DOHH2 (cell line): ENCODE data around the gene GPATCH8.

ENCODE experiments used
- EZH2phosphoT487 ChIP-seq: fragments of 200-600 bp; sonication (generic); IDR thresholded peaks from 2 replicates; pipeline ENCODE4 v1.6.1; 2017; ENCODE audit warnings: borderline replicate concordance, mild to moderate bottlenecking, antibody characterized with exemption, low read length, moderate library complexity, mixed read lengths
- TF ChIP-seq, protein P1 (sequence below): fragments of 200-600 bp; sonication (generic); IDR thresholded peaks from one replicate; pipeline ENCODE4 v1.5.1; 2014; ENCODE audit warnings: antibody characterized with exemption, mild to moderate bottlenecking, low read depth, low read length; ENCODE audit not compliant: poor library complexity, severe bottlenecking

DNA sequence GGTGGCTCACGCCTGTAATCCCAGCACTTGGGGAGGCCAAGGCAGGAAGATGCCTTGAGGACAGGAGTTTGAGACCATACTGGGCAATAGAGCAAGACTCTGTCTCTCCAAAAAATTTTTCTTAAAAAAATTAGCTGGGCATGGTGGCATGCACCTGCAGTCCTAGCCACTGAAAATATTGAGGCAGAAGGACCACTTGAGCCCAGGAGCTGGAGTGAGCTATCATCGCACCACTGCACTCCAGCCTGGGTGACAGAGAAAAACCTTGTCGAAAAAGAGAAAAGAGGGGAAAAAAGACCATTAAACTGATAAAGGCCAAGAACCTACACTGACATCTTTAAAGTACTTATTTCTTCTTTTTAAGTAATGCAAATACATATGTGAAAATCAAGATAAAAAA is 60.4 kb downstream of the GPATCH8 start:
- TF ChIP-seq, protein P1, sequence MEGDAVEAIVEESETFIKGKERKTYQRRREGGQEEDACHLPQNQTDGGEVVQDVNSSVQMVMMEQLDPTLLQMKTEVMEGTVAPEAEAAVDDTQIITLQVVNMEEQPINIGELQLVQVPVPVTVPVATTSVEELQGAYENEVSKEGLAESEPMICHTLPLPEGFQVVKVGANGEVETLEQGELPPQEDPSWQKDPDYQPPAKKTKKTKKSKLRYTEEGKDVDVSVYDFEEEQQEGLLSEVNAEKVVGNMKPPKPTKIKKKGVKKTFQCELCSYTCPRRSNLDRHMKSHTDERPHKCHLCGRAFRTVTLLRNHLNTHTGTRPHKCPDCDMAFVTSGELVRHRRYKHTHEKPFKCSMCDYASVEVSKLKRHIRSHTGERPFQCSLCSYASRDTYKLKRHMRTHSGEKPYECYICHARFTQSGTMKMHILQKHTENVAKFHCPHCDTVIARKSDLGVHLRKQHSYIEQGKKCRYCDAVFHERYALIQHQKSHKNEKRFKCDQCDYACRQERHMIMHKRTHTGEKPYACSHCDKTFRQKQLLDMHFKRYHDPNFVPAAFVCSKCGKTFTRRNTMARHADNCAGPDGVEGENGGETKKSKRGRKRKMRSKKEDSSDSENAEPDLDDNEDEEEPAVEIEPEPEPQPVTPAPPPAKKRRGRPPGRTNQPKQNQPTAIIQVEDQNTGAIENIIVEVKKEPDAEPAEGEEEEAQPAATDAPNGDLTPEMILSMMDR, result no peak
- TF ChIP-seq EZH2phosphoT487, result no peak
